ENCODE measurements around the gene FRMD8.

DNA sequence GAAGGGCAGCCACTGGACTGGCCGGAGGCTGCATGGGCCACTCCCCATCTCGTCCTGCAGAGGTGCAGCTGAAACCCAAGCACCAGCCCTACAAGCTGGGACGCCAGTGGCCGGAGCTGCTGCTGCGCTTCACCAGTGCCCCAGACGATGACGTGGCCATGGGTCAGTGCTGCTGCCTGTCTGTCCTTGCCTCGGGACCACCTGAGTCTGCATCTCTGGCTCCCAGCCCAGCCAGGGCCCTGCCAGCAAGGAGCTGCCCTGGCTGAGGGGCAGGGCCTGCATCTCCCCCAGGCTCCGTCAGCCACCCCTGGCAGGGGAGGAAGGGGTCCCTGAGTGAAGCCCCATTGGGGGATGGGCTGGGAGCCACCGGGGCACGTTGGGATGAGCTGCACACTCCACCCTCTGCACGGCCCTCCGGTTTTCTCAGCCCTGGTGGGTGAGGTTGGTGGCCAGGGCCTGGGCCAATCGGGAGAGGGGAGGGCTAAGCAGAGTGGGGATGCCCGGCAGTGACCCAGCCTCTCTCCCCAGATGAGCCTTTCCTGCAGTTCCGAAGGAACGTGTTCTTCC is 7.2 kb downstream of the FRMD8 start:
- TF ChIP-seq CTCF (IDR thresholded peaks at IDR 0.05 in 2 of 3, conservative IDR thresholded peaks at IDR 0.05 in 1 of 3; ENCODE audit: insufficient read depth in 2 of 3, low read depth in 1 of 3, low read length in 3 of 3) = no peak
- no peak for TF ChIP-seq ZNF175 (CRISPR knock-in tag; IDR thresholded peaks at IDR 0.05; ENCODE audit: low read depth)
- no peak for TF ChIP-seq SIRT6 (IDR thresholded peaks at IDR 0.05; ENCODE audit: low read depth, low read length)

Measured in K562 (cell line).